Mucosa of stomach (tissue), 1 donor: ENCODE measurements around the gene LMF1.

Source experiments
- H3K27me3 ChIP-seq: one replicate; pipeline ENCODE4 v1.7.0; 2013; ENCODE audit warnings: mild to moderate bottlenecking, low read length; ENCODE audit not compliant: control insufficient read depth, insufficient read depth
- H3K36me3 ChIP-seq: one replicate; pipeline ENCODE4 v1.7.0; 2013; ENCODE audit warnings: low read length; ENCODE audit not compliant: control insufficient read depth, insufficient read depth
- H3K4me1 ChIP-seq: one replicate; pipeline ENCODE4 v1.7.0; 2013; ENCODE audit warnings: mild to moderate bottlenecking, low read length; ENCODE audit not compliant: control insufficient read depth, insufficient read depth
- H3K4me3 ChIP-seq: one replicate; pipeline ENCODE4 v1.7.0; 2013; ENCODE audit warnings: low read length
- H3K9ac ChIP-seq: one replicate; pipeline ENCODE4 v1.7.0; 2013; ENCODE audit warnings: mild to moderate bottlenecking, low read length, moderate library complexity
- H3K9me3 ChIP-seq: one replicate; pipeline ENCODE4 v1.7.0; 2013; ENCODE audit warnings: mild to moderate bottlenecking, low read length, moderate library complexity; ENCODE audit not compliant: control insufficient read depth
- donor health status: Pancreatic carcinoma.

Gene LMF1

GRCh38 chr16:879986-880385 is 90.8 kb downstream of the LMF1 start:
- H3K4me1 ChIP-seq: no peaks in the 10 kb centered on the region
- H3K9ac ChIP-seq: no peak overlapping the region
- no peak overlapping the region for H3K4me3 ChIP-seq
- H3K9me3 ChIP-seq: no peaks in the 10 kb centered on the region
- H3K36me3 ChIP-seq: no peaks in the 10 kb centered on the region
- no peaks in the 10 kb centered on the region for H3K27me3 ChIP-seq

GRCh38 chr16:879461-879861 is 91.3 kb downstream of the LMF1 start:
- Histone ChIP-seq H3K9ac (no peak overlapping the region), H3K4me3 (no peak overlapping the region), H3K27me3 (no peaks in the 10 kb centered on the region), H3K4me1 (no peaks in the 10 kb centered on the region), H3K9me3 (no peaks in the 10 kb centered on the region), H3K36me3 (no peaks in the 10 kb centered on the region)

- no peaks in the 10 kb centered on the region for H3K27me3 ChIP-seq
These were observed 91.9 kb downstream of the LMF1 start for GRCh38 chr16:878886-879285.

GRCh38 chr16:878072-878784 is 92.6 kb downstream of the LMF1 start:
- Histone ChIP-seq H3K4me3 (no peak overlapping the region), H3K4me1 (no peaks in the 10 kb centered on the region), H3K27me3 (no peaks in the 10 kb centered on the region), H3K9me3 (no peaks in the 10 kb centered on the region), H3K36me3 (no peaks in the 10 kb centered on the region), H3K9ac (no peak overlapping the region)

More at GRCh38 chr16:878886-879285, 91.9 kb downstream of the LMF1 start:
- H3K36me3 ChIP-seq: no peaks in the 10 kb centered on the region
- no peak overlapping the region for H3K4me3 ChIP-seq
- H3K4me1 ChIP-seq: no peaks in the 10 kb centered on the region
- H3K9ac ChIP-seq: no peak overlapping the region
- H3K9me3 ChIP-seq: no peaks in the 10 kb centered on the region

GRCh38 chr16:877242-878071 is 93.3 kb downstream of the LMF1 start:
- Histone ChIP-seq H3K4me3 (no peak overlapping the region), H3K4me1 (no peaks in the 10 kb centered on the region), H3K9ac (no peak overlapping the region), H3K36me3 (no peaks in the 10 kb centered on the region), H3K9me3 (no peaks in the 10 kb centered on the region), H3K27me3 (no peaks in the 10 kb centered on the region)

GRCh38 chr16:876523-877241 is 94.1 kb downstream of the LMF1 start:
- H3K4me3 ChIP-seq: no peak overlapping the region
- H3K9me3 ChIP-seq: no peaks in the 10 kb centered on the region
- H3K36me3 ChIP-seq: no peaks in the 10 kb centered on the region
- H3K27me3 ChIP-seq: no peaks in the 10 kb centered on the region
- no peaks in the 10 kb centered on the region for H3K4me1 ChIP-seq
- H3K9ac ChIP-seq: no peak overlapping the region

GRCh38 chr16:876041-876335 is 94.8 kb downstream of the LMF1 start:
- H3K9me3 ChIP-seq: no peaks in the 10 kb centered on the region
- H3K27me3 ChIP-seq: no peaks in the 10 kb centered on the region
- no peak overlapping the region for H3K4me3 ChIP-seq
- H3K4me1 ChIP-seq: no peaks in the 10 kb centered on the region
- no peak overlapping the region for H3K9ac ChIP-seq
- no peaks in the 10 kb centered on the region for H3K36me3 ChIP-seq

GRCh38 chr16:875182-876040 is 95.4 kb downstream of the LMF1 start:
- Histone ChIP-seq H3K9me3 (no peaks in the 10 kb centered on the region), H3K36me3 (no peaks in the 10 kb centered on the region), H3K4me1 (no peaks in the 10 kb centered on the region), H3K4me3 (no peak overlapping the region), H3K27me3 (no peaks in the 10 kb centered on the region), H3K9ac (no peak overlapping the region)

- no peaks in the 10 kb centered on the region for H3K36me3 ChIP-seq
- H3K9me3 ChIP-seq: no peaks in the 10 kb centered on the region
- H3K27me3 ChIP-seq: no peaks in the 10 kb centered on the region
- H3K4me1 ChIP-seq: no peaks in the 10 kb centered on the region
- no peak overlapping the region for H3K9ac ChIP-seq
- no peak overlapping the region for H3K4me3 ChIP-seq
These were observed 96.2 kb downstream of the LMF1 start for GRCh38 chr16:874366-875181.

- H3K36me3 ChIP-seq: no peaks in the 10 kb centered on the region
- no peak overlapping the region for H3K4me3 ChIP-seq
- no peaks in the 10 kb centered on the region for H3K4me1 ChIP-seq
- H3K9ac ChIP-seq: no peak overlapping the region
- H3K9me3 ChIP-seq: no peaks in the 10 kb centered on the region
- H3K27me3 ChIP-seq: no peaks in the 10 kb centered on the region
These were observed 96.9 kb downstream of the LMF1 start for GRCh38 chr16:873889-874288.

GRCh38 chr16:873243-873661 is 97.5 kb downstream of the LMF1 start:
- H3K4me3 ChIP-seq: no peak overlapping the region
- no peak overlapping the region for H3K9ac ChIP-seq
- no peaks in the 10 kb centered on the region for H3K4me1 ChIP-seq
- H3K9me3 ChIP-seq: no peaks in the 10 kb centered on the region
- no peaks in the 10 kb centered on the region for H3K36me3 ChIP-seq
- no peaks in the 10 kb centered on the region for H3K27me3 ChIP-seq
